ENCODE results near the gene KIF25. TPM values are rescaled to one million over a fixed set of nuclear protein-coding genes. Genes with fewer than 3 reads are reported as not detected.

Gene KIF25
- total RNA-seq, 1 experiment from 2014 or later = 0.59 TPM

- no peaks in the 10 kb centered on the region for H3K79me1 ChIP-seq (ENCODE audit: insufficient read depth, low read depth, low read length, poor library complexity, severe bottlenecking)
- H3K14ac ChIP-seq (ENCODE audit: insufficient read depth, low read length) = no peak overlapping the region; the same call in 1 of the 2 replicates
- H3K23me2 ChIP-seq (ENCODE audit: insufficient read length, low read depth, low read length, poor library complexity, severe bottlenecking) = no peaks in the 10 kb centered on the region
- H4K5ac ChIP-seq (ENCODE audit: insufficient read length, low read depth, low read length) = no peak overlapping the region
- no peak overlapping the region for H3K18ac ChIP-seq (ENCODE audit: insufficient read length, low read depth, low read length)
- H3T11ph ChIP-seq (ENCODE audit: low read length) = no peak overlapping the region
- H4K91ac ChIP-seq (ENCODE audit: insufficient read length, low read depth, low read length) = no peak overlapping the region
- no peak overlapping the region for H3K23ac ChIP-seq (ENCODE audit: insufficient read length, low read depth, low read length)
- no peaks in the 10 kb centered on the region for H3K79me2 ChIP-seq (ENCODE audit: insufficient read depth, low read length)
- H3K27me3 ChIP-seq (ENCODE audit: insufficient read depth, low read length) = no peaks in the 10 kb centered on the region
- no peak overlapping the region for H2BK120ac ChIP-seq (ENCODE audit: low read depth, low read length, poor library complexity, severe bottlenecking)
- peak; percentile 24; the same call in 2 of the 3 replicates for TF ChIP-seq CTCF (conservative IDR thresholded peaks at IDR 0.05)
- H3K4ac ChIP-seq (ENCODE audit: low read depth, low read length) = no peak overlapping the region
- H3K27me3 Mint-ChIP-seq (ENCODE audit: low read depth) = no peaks in the 10 kb centered on the region
- no CpG with 5 or more reads among the region's 43 CpGs for WGBS (ENCODE audit: extremely low coverage, insufficient read length, low lambda C conversion rate)
- DNase-seq = peak; percentile 54
- peaks cover 4 to 13% of the 10 kb centered on the region in 2 experiments; a peak in 3 of 4 replicates for H3K4me1 Mint-ChIP-seq
- H3K56ac ChIP-seq (ENCODE audit: insufficient read length, low read depth, low read length) = no peak overlapping the region
- no peak overlapping the region for H2AFZ ChIP-seq (ENCODE audit: low read length)
- H4K8ac ChIP-seq (replicated peaks; ENCODE audit: insufficient read length, low read depth, low read length) = no peak overlapping the region
- no peaks in the 10 kb centered on the region for H3K9me3 ChIP-seq (ENCODE audit: control insufficient read depth, low read depth, low read length)
- no peaks in the 10 kb centered on the region; the same call in 1 of the 2 replicates for H3K4me1 ChIP-seq (ENCODE audit: insufficient read depth, low read length)
- H2BK12ac ChIP-seq (ENCODE audit: insufficient read length, low read depth, low read length) = no peak overlapping the region
- H3K9me3 Mint-ChIP-seq = peaks cover 5 to 10% of the 10 kb centered on the region in 2 experiments; a peak in 4 of 5 replicates
- no peak overlapping the region for H3K27ac ChIP-seq (ENCODE audit: insufficient read length, low read depth, low read length)
- H3K36me3 Mint-ChIP-seq (ENCODE audit: insufficient read depth in 1 of 3, low read depth in 3 of 3) = peaks cover 1 to 9% (median 5%) of the 10 kb centered on the region in 3 experiments; a peak in 2 of 7 replicates
- H2BK20ac ChIP-seq (ENCODE audit: low read depth, low read length, poor library complexity, severe bottlenecking) = no peak overlapping the region
- no peak overlapping the region for H3K9ac ChIP-seq (ENCODE audit: extremely low read depth, insufficient read length, low read length)
- peak overlapping the region in 1 of 3 experiments; percentile 72; a peak in 1 of 7 replicates for H3K27ac Mint-ChIP-seq
- no peak overlapping the region for H2BK5ac ChIP-seq (ENCODE audit: insufficient read length, low read length)
- H3K4me2 ChIP-seq (ENCODE audit: insufficient read depth, insufficient read length, low read length) = no peak overlapping the region
- peak overlapping the region in 1 of 2 experiments; percentile 32; a peak in 2 of 5 replicates for H3K4me3 Mint-ChIP-seq
- no peaks in the 10 kb centered on the region for H4K20me1 ChIP-seq (ENCODE audit: control insufficient read depth, insufficient read depth, insufficient read length)
- H2BK15ac ChIP-seq (ENCODE audit: low read depth, low read length) = no peak overlapping the region
- H2AK5ac ChIP-seq (ENCODE audit: insufficient read length, low read length) = no peak overlapping the region
Measured at GRCh38 chr6:167996424-167997199, 859 bp upstream of the KIF25 start.

Measured in H9 (cell line).